Measurements from ENCODE around the gene FRMD3.
A peak's percentile ranks its signal among the peaks of the same experiment; 100 is the strongest.

The FRMD3 gene

DNA sequence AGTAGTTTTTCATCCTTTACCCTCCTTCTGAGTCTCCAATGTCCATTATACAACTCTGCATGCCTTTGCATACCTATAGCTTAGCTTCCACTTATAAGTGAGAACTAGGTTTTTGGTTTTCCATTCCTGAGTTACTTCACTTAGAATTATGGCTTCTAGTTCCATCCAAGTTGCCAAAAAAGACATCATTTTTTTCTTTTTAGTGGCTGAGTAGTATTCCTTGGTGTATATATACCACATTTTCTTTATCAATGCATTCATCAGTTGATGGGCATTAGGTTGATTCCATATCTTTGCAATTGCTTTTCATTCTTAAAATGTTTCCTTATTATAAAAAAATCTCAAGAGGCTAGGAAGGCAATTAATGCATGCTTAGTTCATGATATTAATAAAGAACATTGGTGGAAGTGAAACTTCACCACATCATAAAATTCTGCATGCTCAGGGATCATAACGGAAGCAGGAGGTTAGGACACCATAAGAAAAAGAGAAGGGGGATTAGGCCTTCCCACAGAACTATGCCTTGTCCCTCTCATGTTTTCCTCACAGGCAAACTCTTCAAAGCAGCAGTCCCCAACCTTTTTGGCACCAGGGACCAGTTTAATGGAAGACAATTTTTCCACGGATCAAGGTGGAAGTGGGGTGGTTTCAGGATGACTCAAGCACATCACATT, 105.2 kb downstream of the FRMD3 start:
- DNase-seq (ENCODE audit: low spot score) = no peak

DNA sequence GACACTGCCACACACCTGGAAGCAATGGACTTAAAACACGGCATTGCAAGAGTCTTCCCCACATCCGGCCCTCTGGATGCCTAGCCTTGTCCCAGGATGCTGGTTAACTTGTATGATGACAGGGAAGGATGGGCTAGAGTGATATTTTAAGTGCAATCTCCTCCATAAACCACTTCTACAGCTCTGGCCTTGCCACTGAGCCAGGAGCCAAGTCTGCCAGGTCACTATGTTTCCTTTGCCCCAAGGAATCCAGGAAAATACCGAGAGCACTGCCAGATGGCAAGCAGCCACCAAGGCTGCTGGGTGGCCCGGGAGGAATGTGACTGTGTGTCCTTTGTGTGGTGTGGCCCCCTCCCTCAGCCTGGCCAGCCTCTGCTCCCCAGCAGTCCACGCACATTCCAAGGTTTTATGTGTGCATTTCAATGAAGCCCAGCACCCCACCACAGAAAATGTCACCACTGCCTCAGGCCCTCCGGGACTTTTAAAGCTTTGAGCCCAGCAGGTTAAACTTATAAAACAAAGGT, 106.0 kb downstream of the FRMD3 start:
- peak; percentile 76 for DNase-seq (ENCODE audit: low spot score)

DNA sequence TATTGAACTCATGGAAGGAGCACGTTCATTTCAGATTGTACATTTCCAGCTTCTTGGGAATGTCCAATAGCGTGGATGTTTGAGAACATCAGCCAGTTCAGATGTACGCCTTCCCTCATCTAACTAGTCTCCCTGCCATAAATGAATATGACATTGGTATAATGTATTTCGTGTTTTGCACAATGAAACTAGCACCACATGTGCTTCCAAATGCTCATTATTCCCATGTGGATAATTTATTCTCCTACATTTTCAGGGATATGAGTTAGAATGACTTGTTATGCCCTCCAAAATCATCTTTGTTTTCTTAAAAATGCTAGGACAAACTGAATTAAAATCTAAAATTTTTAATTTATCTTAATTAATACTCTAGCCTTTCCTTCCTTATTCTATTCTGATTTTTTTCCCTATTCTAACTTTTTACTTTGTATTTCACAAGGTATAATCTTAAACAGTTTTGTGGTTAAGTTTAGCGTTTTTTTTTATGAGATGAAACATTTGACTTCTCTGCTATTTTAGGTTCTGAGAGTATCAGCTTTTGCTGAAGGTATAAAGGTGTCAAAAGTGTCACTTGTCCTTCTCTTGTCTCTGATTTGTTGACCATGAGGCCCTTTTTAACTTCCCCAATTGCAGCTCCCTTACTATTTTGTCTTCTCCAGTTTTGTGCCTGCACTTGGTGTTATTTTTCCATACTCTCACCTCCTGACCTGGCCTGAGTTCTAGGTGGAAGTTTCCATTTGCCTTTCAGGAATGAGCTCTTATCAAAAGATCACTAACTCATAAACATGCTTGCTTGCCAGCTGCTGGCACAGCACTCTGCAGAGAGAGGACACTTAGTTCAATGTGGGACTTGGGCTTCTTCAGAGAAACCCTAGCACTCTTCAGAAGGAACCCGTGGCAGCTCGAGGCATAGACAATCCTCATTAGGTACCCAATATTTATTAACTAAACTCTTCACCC, 106.8 kb downstream of the FRMD3 start:
- DNase-seq (ENCODE audit: low spot score) = no peak

DNA sequence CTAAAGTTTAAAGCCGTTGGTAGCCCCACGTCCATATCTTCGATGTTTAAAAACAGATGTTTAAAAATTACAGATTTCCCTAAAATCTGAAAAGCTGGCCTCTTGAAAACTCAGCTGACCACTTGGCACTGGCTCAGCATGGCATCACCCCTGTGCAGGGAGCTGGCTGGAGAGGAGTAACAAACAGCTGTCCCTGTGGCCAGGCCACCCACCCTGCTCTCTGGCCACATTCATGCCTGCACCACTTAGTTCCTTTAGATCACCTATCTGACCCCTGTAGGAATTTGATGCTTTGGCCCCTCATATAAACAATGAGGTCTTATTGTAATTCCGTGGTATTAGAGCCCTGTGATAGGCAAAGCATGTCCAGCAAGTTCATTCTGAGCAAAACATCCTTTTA, 107.5 kb downstream of the FRMD3 start:
- DNase-seq (ENCODE audit: low spot score) = no peak

DNA sequence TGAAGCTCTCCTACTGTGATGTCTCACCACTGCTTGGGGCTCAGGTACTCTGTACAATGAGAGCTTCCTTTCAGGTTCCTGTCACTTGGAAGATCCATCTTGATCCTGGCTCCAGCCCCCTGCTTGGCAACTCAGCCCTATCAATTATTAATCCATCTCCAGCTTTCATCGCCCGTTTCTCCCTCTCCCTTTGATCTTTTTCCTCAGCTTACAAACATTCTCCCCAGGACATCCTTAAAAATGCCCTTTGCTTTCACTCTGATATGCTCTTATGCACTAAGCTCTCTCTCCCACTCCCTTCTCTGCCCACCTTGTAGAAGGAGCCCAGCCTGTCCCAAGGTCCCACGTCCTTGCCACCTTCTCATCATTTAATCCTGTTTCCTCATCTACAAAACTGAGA, 109.0 kb downstream of the FRMD3 start:
- no peak for DNase-seq (ENCODE audit: low spot score)

DNA sequence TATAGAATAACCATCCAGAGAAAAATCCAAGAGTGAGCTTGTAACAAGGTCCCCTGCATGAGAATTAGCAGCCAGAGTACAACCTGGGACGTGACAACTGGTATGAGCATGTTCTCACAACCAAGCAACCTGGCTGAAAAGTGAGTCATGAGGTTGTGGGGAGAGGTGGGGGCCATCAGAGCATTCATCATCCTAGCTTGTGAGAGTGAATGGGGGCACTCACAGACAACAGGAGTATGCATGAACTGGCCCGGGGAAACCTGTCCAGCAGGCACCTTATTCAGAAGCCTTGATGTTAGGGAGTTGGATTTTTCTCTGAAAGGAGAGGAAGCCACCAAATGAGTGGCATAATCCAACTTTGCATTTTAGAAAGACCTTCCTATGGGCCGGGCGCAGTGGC, 113.0 kb downstream of the FRMD3 start:
- no peak for DNase-seq (ENCODE audit: low spot score)

DNA sequence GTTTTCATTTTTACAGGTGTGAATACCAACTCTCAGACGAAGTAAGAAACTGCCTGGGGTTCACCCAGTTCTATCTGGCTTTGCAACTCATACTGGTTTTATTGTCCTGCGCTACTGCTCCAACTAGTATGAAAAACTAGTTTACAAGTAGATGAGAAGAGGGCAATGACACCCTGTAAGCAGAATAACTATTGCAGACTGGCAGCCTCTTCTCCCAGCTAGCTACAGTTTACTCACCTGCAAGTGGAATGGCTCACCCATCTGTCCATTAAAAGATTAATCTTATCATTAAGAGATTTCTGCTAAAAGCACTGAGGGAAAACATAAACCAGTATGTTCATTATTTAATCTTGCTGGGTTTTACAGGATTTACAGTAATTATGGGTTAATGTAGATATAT, 113.4 kb downstream of the FRMD3 start:
- no peak for DNase-seq (ENCODE audit: low spot score)

DNA sequence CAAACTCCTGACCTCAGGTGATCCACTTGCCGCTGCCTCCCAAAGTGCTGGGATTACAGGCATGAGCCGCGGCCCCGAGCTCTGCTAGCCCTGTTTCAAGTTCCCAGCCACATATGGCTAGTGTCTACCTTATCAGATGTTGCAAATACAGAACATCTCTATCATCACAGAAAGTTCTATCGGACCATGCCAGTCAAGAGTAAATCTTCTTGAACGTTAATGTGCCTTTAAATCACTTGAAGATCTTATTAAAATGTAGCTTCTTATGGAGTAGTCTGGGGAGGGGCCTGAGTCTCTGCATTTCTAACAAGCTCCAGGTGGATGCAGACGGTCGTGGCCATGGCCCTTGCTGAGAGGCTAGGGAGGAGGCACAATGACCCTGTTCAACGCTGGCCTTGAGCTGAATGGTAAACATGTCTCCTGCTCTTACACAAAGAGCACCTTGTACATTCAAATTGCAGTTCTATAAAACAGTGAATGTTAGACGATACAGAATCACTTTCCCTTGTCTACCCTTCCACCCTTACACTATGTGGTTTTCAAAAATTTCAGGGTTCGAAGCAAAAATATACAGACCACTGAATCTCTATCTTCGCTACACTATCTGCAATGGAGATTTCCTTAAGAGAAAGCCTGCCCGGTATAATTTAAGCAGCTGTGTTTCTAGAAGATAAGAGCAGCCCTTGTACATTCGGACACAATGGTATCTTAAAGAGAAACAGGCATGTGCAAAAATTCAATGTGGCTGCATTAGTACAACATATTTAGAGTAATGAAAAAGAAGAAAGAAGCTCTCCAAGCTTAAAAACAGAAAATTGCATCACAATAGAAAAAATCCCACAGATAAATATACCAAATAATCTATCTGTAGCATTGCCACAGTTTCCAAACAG, 114.1 kb downstream of the FRMD3 start:
- no peak for DNase-seq (ENCODE audit: low spot score)

DNA sequence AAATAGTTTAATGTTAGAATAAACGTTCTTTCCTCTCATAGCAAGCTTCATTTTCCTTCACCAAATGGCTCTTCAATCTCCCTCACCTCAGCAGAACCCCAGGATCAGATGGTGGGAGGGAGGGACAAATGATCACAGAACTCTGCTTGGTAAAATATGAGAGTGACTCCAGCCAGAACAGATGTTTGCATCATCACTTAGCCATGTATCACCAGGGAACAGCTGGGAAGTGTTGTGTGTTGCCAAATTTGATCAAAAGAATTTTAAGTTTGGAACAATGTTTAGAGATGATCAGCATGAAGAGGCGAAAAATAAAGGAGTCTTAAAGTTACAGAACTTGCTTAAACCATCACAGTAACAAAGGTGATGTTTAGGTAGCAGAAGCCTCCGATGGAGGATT, 115.7 kb downstream of the FRMD3 start:
- DNase-seq (ENCODE audit: low spot score) = peak; percentile 71

DNA sequence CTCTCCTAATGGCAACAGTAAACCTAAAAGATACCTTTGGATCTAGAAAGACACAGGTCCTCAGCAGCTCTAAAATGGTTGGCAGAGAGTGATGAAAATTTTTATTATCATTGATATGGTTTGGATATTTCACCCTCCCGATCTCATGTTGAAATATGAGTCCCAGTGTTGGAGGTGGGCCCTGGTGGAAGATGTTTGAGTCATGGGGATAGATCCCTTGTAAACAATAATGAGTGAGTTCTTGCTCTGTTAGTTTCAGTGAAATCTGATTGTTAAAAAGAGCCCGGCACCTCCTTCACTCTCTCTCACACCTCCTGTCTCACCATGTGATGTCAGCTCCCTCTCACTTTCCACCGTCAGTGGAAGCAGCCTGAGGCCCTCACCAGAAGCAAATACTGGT, 117.7 kb downstream of the FRMD3 start:
- DNase-seq (ENCODE audit: low spot score) = no peak

DNA sequence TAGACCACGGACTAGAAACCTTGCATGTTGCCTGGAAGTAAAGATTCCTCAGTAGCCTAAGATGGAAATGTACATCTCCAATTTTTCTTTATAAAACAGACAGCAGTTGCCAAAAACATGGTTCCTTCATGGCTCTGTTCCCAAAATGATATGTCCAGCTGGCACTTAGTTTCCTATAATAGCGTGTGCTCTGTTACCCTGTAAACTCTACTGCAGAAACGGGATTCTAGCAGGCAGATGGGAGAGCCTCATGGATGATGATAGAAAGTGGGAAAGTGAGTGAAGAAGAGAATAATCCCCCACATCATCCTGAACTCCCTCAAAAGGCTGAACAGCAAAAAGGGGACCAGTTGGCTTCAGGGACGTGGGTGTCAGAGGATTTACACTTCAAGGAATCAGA, 118.2 kb downstream of the FRMD3 start:
- no peak for DNase-seq (ENCODE audit: low spot score)

DNA sequence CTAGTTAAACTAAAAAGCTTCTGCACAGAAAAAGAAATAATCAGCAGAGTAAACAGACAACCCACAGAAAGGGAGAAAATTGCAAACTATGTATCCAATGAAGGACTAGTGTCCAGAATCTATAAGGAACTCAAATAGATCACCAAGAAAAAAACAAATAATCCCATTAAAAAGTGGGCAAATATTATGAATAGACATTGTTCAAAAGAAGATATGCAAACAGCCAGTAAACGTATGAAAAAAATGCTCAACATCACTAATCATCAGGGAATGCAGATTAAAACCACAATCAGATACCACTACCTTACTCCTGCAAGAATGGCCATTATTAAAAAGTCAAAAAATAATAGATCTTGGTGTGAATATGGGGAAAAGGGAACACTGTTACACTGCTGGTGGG, 119.9 kb downstream of the FRMD3 start:
- DNase-seq (ENCODE audit: low spot score) = no peak

DNA sequence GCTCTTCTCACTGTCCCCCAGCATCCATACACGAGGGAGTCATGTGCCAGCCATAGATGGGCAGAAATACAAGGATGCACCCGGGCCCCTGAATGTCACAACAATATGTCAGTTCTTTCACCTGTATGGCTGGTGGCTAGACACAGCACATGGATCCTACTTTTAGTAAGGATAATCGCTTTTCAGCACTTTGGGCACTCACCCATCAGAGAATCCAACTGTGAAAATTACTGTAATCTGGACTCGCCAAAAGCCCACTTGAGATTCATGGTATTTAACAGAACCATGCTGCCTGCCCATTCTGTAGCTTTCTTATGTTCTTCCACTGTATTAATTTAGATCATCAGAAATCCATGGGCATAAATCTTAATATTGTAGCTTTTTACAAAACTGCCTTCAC, 124.8 kb downstream of the FRMD3 start:
- DNase-seq (ENCODE audit: low spot score) = no peak

DNA sequence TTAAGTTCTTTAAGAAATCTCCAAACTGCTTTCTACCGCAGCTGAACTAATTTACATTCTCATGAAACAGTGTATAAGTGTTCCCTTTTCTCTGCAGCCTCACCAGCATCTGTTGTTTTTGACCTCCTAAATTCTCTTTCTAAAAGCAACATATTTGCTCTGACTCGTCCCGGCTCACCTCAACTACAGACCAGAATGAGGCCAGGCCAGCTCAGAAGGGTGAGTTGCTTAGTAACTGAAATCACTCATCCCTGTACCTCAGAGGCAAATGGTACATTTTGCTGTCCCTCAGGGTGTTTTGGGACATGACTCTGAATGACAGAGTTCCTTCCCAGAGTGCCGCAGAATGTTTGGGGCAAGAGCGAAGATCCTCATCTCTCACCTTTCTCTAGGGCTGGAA, 127.5 kb downstream of the FRMD3 start:
- no peak for DNase-seq (ENCODE audit: low spot score)

DNA sequence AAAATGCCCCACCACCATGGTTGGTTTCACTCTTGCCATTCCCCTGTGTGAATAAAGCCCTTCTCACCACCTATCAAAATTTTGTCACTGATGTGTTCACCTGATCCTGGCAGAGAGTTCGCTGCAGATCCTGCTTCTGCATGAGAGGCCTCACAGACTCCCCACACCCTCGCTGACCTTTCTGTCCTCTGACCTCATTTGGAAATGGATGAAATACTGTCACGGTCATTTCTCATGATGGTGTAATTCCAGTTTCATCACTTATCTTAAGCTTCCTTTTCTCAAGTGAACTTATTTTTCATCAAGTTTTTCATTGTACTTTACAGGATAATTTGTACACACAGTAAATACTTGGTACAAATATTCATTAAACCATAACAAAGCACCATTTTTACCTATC, 131.3 kb downstream of the FRMD3 start:
- no peak for DNase-seq (ENCODE audit: low spot score)

DNA sequence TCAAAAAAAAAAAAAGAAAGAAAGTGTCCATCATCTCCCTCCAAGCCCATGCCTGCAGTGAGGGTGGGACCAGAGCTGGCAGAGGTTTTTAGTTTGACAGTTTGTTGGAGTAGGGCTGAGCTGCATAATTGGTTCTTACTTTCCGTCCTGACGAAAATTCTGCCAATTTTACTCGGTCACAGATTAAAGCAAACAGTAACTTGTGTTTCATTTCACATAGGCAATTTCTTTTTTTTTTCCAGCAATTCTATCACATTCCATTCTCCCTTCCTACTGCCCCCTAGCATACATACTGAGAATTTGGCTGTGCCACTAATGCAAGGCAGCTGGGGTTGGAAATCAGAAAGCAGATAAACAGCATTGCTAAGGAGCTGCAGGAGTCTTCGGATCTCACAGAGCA, 132.4 kb downstream of the FRMD3 start:
- DNase-seq (ENCODE audit: low spot score) = no peak

DNA sequence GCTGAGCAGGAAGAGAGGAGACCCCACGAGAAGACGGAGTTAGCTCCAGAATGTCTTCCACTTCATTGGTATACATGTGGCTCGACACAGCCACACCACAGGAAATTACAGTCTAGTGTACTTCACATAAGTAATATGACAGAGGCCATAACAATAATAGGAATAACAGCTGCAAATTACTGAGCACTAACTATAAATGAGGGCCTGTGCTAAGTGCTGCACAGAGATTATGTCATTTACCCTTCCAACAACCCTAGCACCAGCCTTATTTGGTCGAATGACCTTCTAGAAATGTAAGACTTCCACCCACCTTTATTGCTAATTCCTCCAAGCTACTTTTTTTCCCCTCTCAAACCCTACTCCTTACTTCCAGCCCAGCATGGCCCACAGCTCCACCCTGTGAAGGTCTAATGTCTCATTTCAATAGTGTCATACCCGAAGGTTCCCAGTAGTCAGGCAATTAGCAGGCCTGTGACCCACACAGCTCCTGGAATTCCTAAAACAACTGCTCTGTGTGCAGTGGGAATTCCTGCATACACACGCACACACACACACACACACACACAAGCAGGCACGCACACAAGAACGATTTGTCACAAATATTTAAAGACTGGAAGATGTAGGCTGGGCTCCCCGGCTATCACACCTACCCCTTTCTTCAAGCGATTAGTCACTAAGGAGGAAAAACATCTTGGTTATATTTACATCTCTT, 134.5 kb downstream of the FRMD3 start:
- peak; percentile 20 for DNase-seq (ENCODE audit: low spot score)

DNA sequence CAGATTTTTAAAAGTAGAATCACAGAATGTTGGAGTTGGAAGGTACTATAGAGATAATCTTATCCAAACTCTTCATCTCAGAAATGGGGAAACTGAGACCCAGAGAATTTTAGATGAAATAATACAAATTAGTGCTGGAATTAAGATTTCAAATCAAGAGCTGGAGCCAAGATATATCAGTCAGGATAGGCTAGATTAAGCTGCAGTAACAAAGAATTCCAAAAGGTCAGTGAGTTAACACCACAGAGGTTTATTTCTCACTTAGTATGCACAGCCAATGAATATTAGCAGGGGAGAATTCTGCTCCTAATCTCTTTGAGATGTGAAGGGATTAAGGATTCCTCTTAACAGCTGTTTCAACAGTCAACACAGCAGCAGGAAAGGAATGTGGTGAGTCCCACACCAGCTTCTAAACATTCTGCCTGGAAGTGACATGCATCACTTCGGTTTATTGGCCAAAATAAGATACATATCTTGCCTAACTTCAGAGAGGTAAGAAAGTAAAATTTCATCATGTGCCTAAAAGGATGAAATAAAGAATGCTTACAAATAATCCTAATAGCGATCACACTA, 136.8 kb downstream of the FRMD3 start:
- no peak for DNase-seq (ENCODE audit: low spot score)

DNA sequence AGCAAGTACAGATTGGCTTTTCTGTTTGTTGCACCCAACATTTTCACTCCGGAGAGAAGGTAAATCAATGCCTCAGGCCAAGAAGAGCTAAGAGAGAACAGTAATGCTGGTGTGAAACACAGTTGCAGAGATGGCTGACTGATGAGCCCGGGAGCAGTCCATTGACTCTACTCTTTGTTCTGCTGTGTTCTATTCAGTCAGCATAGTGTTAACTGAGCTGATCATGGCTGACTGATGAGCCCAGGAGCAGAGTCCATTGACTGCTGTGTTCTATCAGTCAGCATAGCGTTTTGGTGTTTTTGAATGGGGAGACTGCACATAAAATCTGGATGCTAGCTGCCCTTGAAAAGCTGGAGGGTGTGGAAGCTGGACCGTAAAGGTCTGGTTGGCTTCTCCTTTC, 141.4 kb downstream of the FRMD3 start:
- no peak for DNase-seq (ENCODE audit: low spot score)

DNA sequence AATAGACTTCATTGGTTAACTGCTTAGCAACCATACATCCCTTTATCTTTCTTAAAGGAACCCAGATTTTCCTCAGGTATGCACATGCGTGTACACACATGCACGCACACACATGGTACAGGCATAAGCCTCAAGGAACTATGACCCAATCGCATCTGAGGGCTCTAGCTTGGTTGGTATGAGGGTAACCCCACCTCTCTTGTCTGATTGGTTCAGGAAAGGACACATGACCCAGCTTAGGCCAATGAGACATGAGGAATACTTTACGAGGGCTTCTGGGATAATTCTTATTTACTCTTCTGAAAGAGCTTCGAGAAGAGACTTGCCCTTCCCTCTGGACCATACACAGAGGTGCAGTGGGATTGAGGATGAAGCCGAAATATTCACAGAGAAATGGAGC, 141.9 kb downstream of the FRMD3 start:
- no peak for DNase-seq (ENCODE audit: low spot score)

DNA sequence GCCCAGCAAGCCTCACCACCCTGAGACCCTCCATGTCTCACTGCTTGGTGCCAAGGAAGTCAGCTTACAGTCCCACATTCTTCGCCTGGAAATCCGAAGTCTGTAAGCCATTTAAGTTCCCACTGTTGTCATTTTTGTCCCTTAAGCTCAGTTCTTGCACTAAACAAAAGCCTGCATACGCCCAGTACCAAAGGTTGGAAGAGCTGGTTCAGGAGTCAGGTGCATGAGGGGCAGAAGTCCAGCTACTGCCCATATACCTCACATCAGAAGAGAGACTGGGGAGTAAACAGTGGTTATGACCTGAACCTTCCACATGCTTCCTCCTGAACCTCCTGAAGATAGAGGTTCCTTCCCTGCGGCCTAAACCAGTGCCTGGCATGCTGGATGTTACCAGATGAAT, 146.0 kb downstream of the FRMD3 start:
- no peak for DNase-seq (ENCODE audit: low spot score)

Data from AG20443 (cell line).